ENCODE data around the gene PDE8A.

DNA sequence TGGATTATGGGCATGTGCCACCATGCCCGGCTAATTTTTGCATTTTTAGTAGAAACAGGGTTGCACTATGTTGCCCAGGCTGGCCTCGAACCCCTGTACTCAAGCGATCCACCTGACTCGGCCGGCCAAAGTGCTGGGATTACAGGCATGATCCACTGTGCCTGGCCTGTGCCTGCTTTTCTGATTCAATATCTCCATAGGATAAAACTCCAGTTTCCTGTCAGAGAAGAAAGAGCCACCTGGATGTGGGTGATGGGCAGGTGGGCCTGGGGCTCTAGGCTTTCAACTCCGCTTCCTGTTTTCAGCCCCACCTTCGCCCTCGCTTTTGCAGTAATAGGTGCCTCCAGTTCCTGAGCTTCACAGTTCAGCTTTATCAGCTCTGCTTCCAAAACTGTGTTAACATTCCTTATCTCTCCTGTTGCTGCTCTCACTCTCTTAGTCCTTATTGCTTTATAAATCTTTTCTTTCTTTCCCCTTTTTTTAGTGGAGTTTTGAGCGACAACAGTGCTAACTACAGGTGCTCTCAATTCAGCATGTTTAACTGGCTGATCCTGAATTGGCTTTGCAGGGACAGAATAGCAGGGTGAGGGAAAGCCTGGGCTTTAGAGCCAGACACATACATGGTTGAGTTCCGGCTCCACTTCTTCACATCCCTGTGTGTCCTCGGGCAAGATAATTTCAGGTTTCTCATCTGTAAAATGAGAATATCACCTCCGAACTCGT is 21.1 kb upstream of the PDE8A start:
- TF ChIP-seq CTCF (IDR thresholded peaks at IDR 0.05), result no peak
- TF ChIP-seq POLR2A (IDR thresholded peaks at IDR 0.05), result no peak
